ENCODE measurements around the gene PLCL1.

DNA sequence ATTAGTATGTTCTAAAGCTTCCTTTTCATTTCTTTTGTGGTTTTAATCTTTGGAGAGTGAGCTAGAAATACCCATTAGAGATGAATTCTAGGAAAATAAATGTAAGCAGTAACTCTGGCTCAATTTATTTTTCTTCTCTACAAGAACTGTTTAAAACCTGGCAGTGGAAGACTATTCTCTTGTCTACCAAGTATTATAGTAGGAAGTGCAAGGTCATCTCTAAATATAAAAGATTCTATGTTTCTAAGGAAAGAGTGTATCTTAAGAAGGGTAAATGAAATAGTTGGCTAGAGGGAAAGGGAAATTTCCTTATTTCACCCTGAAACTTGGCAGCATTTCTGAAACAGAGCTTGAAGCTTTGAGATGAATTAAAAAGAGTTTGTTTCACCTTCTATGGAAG is 35.5 kb downstream of the PLCL1 start:
- TF ChIP-seq, protein P1, sequence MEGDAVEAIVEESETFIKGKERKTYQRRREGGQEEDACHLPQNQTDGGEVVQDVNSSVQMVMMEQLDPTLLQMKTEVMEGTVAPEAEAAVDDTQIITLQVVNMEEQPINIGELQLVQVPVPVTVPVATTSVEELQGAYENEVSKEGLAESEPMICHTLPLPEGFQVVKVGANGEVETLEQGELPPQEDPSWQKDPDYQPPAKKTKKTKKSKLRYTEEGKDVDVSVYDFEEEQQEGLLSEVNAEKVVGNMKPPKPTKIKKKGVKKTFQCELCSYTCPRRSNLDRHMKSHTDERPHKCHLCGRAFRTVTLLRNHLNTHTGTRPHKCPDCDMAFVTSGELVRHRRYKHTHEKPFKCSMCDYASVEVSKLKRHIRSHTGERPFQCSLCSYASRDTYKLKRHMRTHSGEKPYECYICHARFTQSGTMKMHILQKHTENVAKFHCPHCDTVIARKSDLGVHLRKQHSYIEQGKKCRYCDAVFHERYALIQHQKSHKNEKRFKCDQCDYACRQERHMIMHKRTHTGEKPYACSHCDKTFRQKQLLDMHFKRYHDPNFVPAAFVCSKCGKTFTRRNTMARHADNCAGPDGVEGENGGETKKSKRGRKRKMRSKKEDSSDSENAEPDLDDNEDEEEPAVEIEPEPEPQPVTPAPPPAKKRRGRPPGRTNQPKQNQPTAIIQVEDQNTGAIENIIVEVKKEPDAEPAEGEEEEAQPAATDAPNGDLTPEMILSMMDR (IDR thresholded peaks at IDR 0.05; ENCODE audit: low read length) = no peak
- TF ChIP-seq EZH2 (IDR thresholded peaks at IDR 0.05; ENCODE audit: borderline replicate concordance, low read length) = no peak
